Ramos (cell line): ENCODE measurements around the gene ZNF224.

ENCODE experiments used
- in situ Hi-C: fragments of 300-500 bp; cut with MboI; formaldehyde crosslinking; loops from one replicate; pipeline ENCODE4 v1.14.3; 2022; ENCODE audit warnings: low sequenced_read_pairs; ENCODE audit not compliant: unreplicated experiment

Gene ZNF224

DNA sequence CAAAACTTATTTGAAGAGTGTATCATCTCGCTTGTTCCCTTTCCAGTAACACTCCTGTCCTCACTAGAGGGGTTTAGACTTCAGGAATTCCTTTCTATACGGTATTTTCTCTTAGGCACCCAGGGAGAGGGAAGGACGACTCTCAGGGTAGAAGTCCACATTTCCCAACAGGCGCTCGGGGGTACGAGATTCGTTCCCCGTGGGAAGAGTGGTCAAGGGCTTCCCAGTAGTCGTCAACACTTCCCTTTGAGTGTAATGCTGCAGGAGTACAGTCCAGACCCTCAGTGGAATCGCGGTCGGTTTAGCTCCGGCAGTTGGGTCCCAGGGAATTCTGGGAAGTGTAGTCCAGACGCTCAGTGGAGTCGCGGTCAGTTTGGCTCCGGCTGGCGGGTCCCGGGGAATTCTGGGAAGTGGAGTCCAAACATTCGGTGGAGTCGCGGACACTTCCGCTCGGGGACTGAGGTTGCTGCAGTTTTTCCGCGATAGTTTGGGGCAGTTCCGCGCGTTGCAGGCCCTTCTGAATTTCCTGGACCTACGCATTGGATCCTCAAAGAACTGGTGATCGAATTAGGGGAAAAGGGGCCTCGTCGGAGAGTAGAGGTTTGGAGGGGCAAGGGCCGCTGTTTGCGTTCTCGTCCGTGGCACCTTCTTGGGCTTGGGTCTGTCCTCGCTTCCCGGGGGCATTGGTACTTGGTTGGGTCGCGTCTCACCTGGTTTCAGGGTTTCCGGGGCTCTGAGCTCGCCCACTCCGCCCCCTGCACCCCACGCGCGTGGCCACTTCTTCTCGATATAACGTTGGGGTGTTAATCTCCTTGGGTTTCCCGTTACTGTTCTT is at the start of gene ZNF224:
ZNF224 (plus strand) TSS at position 431 of the 835 bp plus-strand sequence. CDS start 3,513 bp downstream, outside the sequence.
- in situ Hi-C loops, result no loop called here

DNA sequence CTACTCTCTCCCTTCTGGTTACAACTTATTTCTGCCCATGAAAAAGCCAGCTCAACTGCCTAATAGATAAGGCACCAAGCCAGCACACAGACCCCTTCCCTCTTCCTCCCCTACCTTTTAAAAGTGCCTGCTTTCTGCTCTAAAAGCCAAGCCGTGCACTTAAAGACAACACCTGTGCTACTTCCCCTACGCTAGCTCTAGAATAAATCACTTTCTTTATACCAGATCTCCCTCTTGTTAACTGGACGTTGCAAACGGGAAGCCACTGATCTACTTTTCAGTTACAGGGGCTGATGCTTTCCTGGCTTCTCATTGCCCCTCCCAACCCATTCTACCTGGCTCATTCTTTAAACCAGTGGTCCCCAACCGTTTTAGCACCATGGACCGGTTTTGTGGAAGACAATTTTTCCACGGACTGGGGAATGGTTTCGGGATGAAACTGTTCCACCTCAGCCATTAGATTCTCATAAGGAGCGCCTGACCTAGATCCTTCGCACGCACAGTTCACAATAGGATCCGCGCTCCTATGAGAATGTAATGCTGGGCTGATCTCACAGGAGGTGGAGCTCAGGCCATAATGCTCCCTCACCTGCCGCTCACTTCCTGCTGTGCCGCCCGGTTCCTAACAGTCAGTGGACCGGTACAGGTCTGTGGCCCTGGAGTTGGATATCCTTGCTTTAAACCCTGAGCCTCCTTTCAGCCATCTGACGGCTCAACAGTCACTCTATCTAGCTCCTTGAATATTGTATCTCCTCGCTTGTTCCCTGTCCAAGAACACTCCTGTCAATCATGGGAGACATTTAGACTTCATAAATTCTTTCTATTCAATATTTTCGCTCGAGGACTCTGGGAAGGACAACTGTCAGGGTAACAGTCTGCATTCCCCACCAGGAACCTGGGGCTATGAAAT is 43.2 kb upstream of the ZNF224 start:
- in situ Hi-C loops, result no loop called here

DNA sequence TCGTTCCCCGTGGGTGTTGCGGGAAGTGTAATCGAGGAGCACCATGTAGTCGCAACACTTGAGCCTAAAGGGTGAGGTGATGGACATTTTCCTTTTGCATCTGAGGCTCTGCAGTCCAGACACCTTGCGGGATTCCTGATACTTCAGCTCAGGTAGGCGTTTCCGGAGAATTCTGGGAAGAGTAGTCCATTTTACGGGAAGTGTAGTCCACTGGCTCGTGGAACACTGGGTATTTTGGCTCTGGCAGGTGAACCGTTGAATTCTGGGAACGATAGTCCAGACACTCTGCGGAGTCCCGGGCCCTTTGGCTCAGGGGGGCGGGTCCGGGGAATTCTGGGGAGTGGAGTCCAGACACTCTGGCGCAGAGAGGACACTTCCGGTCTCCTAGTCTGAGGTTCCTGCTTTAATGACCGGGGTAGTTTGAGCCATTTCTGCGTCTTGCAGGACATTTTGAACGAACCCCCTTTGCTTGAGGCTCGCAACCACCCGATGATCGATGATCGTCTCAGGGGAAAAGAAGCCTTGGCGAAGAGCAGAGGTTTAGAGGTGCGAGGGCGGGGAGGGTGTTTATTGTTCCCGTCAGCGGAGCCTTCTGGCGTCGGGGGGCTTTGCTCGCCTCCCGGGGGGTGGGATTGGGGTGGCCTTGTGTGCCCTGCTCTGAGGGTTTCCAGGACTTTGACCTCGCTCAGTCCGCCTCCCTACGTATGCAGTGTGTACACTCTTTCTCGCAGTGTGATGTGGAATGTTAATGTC is 42.3 kb upstream of the ZNF224 start, which contains the start of gene ZNF223:
ZNF223 (plus strand) TSS at position 387 of the 753 bp plus-strand sequence. CDS start 3,141 bp downstream, outside the sequence.
- in situ Hi-C loops, result no loop called here

DNA sequence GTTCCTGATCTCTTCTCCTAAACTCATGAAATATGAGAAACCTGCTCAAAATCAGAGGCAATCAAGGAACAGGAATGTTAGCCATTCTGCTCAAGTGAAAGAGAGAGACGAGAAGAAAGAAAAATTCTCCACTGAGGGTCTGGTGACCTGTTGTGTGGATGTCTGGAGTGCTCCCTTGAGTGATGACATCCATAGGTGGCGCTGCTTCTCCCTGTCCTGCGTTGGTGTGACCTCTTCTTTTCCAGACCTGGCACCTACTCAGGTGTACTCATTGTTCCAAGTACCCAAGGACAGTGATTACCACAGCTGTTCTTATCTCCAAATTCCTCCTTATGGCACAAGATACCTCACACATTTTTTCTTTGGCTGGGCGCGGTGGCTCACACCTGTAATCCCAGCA is 38.3 kb upstream of the ZNF224 start:
- in situ Hi-C loops, result no loop called here

DNA sequence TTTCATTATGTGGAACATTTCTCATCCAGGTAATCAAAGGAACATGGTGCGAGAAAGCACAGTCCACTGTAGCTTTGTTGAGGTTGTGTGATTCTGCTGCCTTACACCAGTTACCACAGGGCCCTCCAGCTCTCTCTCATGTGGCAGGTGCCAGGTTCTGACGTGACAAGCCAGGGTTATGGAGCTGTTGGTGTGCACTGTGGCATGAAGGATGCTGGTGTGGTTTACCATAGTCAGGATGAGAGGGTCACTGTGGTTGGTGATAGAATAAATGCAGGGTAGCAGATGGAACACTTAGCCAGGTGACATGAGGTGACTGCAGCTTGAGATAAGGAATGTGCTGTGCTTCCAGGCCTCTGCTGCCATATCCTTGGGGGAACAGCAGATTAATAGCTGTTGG is 34.9 kb upstream of the ZNF224 start:
- in situ Hi-C loops, result no loop called here

DNA sequence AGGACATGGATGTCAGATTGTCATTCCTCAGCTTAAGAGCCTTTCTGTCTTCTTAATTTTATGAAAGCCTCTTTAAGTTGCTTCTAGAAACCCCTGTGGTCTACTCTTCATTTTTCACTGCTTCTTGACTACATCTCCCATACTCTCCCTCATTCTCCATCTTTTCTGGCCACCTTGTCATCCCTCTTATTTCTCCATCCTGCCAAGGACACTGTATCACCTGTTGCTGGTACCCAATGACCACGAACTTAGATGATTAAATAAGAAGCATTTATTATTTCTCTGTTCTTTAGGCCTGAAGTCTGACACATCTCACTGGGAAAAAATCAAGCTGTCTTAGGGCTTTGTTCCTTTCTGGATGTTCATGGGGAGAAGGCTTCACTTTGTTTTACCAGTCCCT is 33.1 kb upstream of the ZNF224 start:
- in situ Hi-C loops, result no loop called here

DNA sequence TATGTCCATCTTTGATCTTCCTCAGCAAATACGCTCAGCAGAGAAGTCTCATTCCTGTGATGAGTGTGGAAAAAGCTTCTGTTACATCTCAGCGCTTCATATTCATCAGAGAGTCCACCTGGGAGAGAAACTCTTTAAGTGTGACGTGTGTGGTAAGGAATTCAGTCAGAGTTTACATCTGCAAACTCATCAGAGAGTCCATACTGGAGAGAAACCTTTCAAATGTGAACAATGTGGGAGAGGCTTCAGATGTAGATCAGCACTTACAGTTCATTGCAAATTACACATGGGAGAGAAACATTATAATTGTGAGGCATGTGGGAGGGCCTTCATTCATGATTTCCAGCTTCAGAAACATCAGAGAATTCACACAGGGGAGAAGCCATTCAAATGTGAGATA is 27.9 kb upstream of the ZNF224 start:
- in situ Hi-C loops, result no loop called here

DNA sequence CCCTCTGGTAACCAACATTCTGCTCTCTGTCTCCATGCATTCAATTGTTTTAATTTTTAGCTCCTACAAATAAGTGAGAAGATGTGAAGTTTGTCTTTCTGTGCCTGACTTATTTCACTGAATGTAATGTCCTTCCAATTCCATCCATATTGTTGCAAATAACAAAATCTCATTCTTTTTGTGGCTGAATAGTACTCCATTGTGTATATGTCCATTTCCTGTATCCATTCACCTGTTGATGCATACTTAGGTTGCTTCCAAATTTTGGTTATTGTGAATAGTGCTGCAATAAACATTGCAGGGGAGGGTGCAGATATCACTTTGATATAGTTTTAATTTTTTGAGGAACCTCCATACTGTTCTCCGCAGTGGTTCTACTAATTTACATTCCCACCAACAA is 24.7 kb upstream of the ZNF224 start:
- in situ Hi-C loops, result no loop called here

DNA sequence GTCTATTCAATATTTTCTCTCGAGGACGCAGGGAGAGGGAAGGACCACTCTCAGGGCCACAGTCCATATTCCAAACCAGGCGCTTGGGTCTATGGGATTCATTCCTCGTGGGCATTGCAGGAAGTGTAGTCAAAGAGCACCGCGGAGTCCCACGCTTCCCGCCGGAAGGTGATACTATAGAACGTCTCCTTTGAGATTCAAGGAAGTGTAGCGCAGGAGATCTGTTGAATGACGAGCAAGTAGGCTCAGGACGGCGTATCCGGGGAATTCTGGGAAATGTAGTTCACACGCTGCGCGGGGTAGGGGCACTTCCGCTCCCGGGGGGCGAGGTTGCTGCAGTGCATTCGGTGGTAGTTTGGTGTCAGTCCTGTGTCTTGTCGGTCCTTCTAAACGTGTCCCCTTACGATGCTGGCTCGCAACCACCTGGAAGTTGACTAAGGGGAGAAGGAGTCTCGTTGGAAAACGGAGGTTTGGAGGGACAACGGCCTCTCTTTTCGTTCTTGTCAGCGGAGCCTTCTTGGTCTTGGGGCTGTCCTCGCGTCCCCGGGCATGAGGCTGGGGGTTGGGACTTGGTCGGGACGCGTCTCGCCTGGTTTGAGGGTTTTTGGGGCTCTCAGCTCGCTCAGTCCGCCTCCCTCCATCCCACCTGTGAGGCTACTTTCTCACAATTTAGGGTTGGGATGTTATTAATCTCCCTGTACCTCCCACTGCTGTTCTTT is 22.2 kb upstream of the ZNF224 start, which contains the start of gene ZNF284:
ZNF284 (plus strand) TSS at position 336 of the 719 bp plus-strand sequence. CDS start 4,231 bp downstream, outside the sequence.
- in situ Hi-C loops, result no loop called here

DNA sequence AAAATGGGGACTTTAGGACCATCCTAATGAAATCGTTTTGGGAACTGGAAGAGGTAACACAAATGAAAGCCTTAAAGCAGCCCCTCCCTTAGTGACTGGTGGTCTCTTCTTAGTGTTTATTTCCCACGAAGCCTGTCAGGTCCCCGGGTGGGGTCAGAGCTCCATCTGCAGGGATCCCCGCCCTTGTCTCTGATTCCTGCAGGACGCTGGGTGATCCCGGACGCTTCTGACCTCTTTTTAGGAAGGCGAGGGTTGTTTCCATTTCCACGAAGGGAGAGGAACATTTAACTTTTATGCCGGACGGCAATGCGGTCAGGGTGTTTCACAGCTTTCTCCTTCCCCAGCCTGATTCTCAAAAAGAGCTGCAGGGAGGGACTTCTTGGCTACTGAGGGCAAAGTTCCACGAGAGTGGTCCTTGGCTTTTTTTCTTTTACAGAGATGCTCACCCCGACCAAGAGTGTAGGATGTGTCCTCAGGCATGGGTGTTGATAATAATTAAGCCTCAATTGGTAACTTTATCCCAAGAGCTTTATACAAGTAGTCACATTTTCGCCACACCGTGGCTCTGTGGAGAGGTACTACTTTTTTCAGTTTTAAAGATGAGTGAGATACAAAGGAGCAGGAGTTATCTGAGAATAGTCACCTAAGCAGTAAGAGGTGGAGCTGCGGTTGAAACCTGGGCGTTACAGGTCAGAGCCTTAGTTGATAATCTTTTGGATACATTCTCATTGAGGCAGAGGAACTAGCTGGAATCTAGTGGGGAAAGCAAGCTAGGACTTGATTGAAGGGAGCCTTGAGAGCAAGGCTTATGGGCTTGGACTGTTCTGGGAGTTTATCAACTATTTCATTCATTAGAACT is 21.4 kb upstream of the ZNF224 start:
- in situ Hi-C loops, result no loop called here

DNA sequence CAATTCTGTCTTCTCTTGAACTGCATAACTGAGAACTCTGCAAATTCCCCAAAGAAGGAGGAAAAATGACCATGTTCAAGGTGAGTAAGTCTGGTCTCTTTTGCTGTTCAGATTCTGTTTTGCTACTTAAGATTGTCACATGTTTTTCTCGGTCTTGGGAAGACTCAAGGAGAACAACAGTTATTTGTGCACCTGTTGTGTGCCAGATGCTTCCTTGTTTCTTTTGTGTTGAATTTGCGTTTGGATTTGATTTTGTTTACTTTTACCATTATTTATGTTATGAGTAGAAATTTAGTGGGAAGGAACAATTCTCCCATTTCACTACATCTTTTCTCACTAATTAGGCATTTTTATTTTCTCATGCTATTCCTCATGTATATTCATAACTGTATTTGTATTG is 17.8 kb upstream of the ZNF224 start:
- in situ Hi-C loops, result no loop called here

DNA sequence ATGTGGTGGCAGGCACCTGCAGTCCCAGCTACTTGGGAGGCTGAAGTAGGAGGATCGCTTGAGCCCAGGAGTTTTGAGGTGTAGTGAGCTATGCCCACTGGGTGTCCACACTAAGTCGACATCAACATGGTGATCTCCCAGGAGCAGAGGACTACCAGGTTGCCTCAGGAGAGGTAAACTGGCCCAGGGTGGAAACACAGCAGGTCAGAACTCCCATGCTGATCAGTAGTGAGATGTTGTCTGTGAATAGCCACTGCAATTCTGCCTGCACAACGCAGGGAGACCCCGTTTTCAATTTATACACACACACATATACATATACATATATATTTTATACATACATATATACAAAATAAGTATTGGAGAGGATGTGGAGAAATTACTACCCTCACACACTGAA is 2.1 kb upstream of the ZNF224 start:
- in situ Hi-C loops, result no loop called here

DNA sequence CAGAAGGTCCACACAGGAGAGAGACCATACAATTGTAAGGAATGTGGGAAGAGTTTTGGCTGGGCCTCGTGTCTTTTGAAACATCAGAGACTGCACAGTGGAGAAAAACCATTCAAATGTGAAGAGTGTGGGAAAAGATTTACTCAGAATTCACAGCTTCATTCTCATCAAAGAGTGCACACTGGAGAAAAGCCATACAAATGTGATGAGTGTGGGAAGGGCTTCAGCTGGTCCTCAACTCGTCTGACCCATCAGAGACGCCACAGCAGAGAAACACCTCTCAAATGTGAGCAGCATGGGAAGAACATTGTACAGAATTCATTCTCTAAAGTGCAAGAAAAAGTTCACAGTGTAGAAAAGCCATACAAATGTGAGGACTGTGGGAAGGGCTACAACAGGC is 13.6 kb downstream of the ZNF224 start:
- in situ Hi-C loops, result no loop called here

DNA sequence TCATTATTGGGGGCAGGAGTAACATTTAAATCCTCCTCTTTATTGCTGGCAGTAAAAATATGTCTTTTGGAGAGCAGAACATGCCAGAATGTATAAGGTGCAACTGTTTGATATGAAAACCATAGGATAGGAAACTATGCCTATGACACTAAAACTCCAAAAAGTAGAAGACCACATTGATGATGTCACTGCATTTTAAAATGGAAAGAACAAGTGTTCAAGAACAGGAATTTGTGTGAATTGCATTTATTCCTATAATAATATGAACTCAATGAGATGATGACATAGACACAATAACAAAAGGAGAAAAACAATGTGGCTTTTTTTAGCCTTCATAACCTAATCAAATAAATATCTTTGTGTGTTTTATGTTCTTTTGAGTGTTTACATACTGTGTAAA is 15.3 kb downstream of the ZNF224 start:
- in situ Hi-C loops, result no loop called here

DNA sequence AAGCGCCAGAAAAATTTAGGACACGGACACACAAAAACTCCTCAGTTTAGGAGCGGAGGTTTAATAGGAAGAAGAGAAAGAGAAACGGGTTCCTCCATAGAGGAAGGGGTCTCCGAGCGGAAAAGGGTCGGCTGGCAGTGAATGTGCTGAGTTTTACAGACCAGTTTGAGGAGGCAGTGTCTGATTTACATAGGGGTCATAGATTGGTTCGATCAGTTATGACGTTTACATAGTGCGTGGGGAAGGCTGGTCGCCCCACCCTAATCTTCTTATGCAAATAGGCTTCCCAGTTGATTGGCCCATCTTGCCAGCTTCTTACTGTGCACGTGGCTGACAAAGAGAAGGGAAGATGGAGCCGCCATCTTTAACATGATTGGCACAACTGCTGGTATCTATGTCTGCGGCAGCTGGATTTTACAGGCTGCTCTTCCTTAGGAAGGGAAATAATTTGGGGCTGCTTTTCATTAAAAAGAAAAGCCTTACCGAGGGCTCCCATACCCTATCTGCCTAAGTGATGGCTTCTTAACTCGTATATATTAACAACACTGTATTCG is 17.8 kb downstream of the ZNF224 start:
- in situ Hi-C loops, result no loop called here

DNA sequence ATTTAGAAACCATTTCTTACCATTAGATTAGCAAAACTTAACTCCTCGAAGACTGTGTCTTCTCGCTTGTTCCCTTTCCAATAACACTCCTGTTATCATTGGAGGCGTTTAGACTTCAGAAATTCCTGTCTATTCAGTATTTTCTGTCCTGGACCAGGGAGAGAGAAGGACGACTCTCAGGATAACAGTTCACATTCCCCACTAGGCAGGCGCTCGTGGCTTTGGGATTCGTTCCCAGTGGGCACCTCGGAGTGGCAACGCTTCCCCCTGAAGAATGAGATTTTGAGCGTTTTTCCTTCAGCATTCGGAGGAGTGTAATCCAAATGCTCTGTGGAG is 18.6 kb downstream of the ZNF224 start:
- in situ Hi-C loops, result no loop called here

DNA sequence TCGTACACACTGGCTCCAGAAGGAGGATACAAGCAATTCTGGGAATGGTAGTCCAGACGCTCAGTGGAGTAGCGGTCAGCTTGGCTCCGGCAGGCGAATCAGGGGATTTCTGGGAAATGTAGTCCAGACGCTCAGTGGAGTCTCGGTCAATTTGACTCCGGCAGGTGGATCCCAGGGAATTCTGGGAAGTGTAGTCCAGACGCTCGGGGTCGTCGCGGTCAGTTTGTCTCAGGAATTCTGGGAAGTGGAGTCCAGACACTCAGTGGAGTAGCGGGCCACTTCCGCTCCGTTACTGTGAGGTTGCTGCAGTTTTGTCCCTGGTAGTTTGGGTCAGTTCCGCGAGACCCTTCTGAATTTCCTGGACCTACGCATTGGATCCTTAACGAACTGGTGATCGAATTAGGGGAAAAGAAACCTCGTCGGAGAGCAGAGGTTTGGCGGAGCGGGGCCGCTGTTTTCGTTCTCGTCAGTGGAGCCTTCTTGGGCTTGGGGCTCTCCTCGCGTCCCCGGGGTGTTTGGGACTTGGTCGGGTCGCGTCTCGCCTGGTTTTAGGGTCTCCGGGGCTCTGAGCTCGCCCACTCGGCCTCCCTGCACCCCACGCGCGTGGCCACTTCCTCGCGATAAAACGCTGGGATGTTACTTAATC is 19.1 kb downstream of the ZNF224 start, which contains the start of gene ZNF225:
ZNF225 (plus strand) TSS at position 262 of the 646 bp plus-strand sequence. CDS start 2,429 bp downstream, outside the sequence.
- in situ Hi-C loops, result no loop called here
